Endothelial cell of umbilical vein (primary cell): ENCODE data around the gene KIAA1958. TPM values are rescaled to one million over a fixed set of nuclear protein-coding genes. Genes with fewer than 3 reads are reported as not detected.

ENCODE experiments used
- BruUV-seq: library from RNA; stranded (reverse); fragments of 400-500 nt; replicated peaks from 2 replicates; lab custom pipeline; 2021; lab: Mats Ljungman, UMichigan
- CTCF ChIA-PET: fragments of 300-600, 350-600 bp; sonication (Branson Sonifier 250); formaldehyde crosslinking; loops from one replicate; lab custom pipeline; 2021; ENCODE audit warnings: antibody characterized with exemption, inconsistent platforms; lab: Charles Lee
- POLR2A ChIA-PET: fragments of 300-600, 350-600 bp; sonication (Branson Sonifier 250); formaldehyde crosslinking; loops from one replicate; lab custom pipeline; 2021; ENCODE audit warnings: antibody characterized with exemption, inconsistent platforms; lab: Charles Lee
- DNase-seq: peaks from one replicate; pipeline ENCODE4 v3.0.0-alpha.2; 2011; ENCODE audit warnings: low read depth, low spot score
- FAIRE-seq: peaks from 2 replicates; lab custom pipeline; 2011; peaks lifted over from hg19 to GRCh38; lab: Jason Lieb, UNC
- H2AFZ ChIP-seq: 2 replicates; pipeline ENCODE4 v1.6.0; 2012; ENCODE audit warnings: low read depth, low read length, control low read depth, inconsistent platforms
- H3K27ac ChIP-seq: 2 replicates; pipeline ENCODE4 v1.5.1; 2011; ENCODE audit warnings: low read depth, mild to moderate bottlenecking, control low read depth, low read length, moderate library complexity; ENCODE audit not compliant: insufficient read depth
- H3K27me3 ChIP-seq, 2 experiments: 2 replicates each; pipeline versions ENCODE4 v1.6.0 to v1.6.1; 2011; ENCODE audit warnings: low read length in 2 of 2, mixed read lengths in 1 of 2; ENCODE audit not compliant: control insufficient read depth in 2 of 2, insufficient read depth in 2 of 2
- H3K36me3 ChIP-seq, 2 experiments: 2 replicates in 1 of 2; 3 replicates in 1 of 2; pipeline ENCODE4 v1.5.1; 2011; ENCODE audit warnings: low read length in 2 of 2, mild to moderate bottlenecking in 1 of 2, moderate library complexity in 1 of 2; ENCODE audit not compliant: control insufficient read depth in 2 of 2, insufficient read depth in 2 of 2; ENCODE audit errors: extremely low read depth in 1 of 2
- H3K4me1 ChIP-seq: 3 replicates; pipeline ENCODE4 v1.5.1; 2011; ENCODE audit warnings: mild to moderate bottlenecking, low read length; ENCODE audit not compliant: control insufficient read depth, insufficient read depth; ENCODE audit errors: extremely low read depth
- H3K4me2 ChIP-seq: 2 replicates; pipeline ENCODE4 v1.6.1; 2011; ENCODE audit warnings: low read length, control low read depth, mixed read lengths; ENCODE audit not compliant: insufficient read depth
- H3K4me3 ChIP-seq, 3 experiments: fragments of 200-600 bp in 1 of 3; sonication (generic), shearing (Covaris generic) in 1 of 3; replicated peaks in 1 of 3; 2 replicates each; pipeline ENCODE4 v1.5.1; 2011 to 2016; ENCODE audit warnings: control low read depth in 3 of 3, low read length in 3 of 3, mild to moderate bottlenecking in 2 of 3, inconsistent platforms in 1 of 3, low read depth in 1 of 3, moderate library complexity in 1 of 3; ENCODE audit not compliant: insufficient read depth in 1 of 3
- H3K79me2 ChIP-seq: 2 replicates; pipeline ENCODE4 v1.6.0; 2012; ENCODE audit warnings: low read length, inconsistent platforms; ENCODE audit not compliant: control insufficient read depth, insufficient read depth
- H3K9ac ChIP-seq: replicated peaks from 2 replicates; pipeline ENCODE3; 2011; ENCODE audit warnings: low read length, control low read depth; ENCODE audit not compliant: insufficient read depth; ENCODE audit errors: extremely low read depth
- H3K9me1 ChIP-seq: replicated peaks from 3 replicates; pipeline ENCODE4 v1.6.0; 2011; ENCODE audit warnings: mild to moderate bottlenecking, low read length; ENCODE audit not compliant: control insufficient read depth, insufficient read depth; ENCODE audit errors: extremely low read depth
- H3K9me3 ChIP-seq: replicated peaks from 2 replicates; pipeline ENCODE4 v1.5.1; 2012; ENCODE audit warnings: low read length, inconsistent platforms; ENCODE audit not compliant: control insufficient read depth, insufficient read depth
- H4K20me1 ChIP-seq: replicated peaks from 2 replicates; pipeline ENCODE3; 2011; ENCODE audit warnings: mild to moderate bottlenecking, low read length; ENCODE audit not compliant: control insufficient read depth, insufficient read depth; ENCODE audit errors: extremely low read depth
- EZH2 ChIP-seq: IDR thresholded peaks from 2 replicates; pipeline ENCODE4 v1.6.1; 2012; ENCODE audit warnings: borderline replicate concordance, low read depth, mild to moderate bottlenecking, moderate library complexity, low read length, inconsistent platforms; ENCODE audit not compliant: severe bottlenecking
- FOS ChIP-seq: IDR thresholded peaks from 2 replicates; pipeline ENCODE4 v1.6.1; 2011; ENCODE audit warnings: mild to moderate bottlenecking, low read length, moderate library complexity, borderline replicate concordance; ENCODE audit not compliant: insufficient read depth
- GATA2 ChIP-seq: IDR thresholded peaks from 2 replicates; pipeline ENCODE4 v1.7.0; 2011; ENCODE audit warnings: low read depth, mild to moderate bottlenecking, moderate library complexity, mixed read lengths, low read length; ENCODE audit not compliant: insufficient read length, insufficient read depth
- JUN ChIP-seq: IDR thresholded peaks from 2 replicates; pipeline ENCODE4 v1.6.1; 2011; ENCODE audit warnings: borderline replicate concordance, low read depth; ENCODE audit not compliant: insufficient read length, insufficient read depth
- MYC ChIP-seq: IDR thresholded peaks from one replicate; pipeline ENCODE4 v1.6.1; 2011; ENCODE audit warnings: mild to moderate bottlenecking, low read depth, low read length
- POLR2A ChIP-seq: IDR thresholded peaks from 2 replicates; pipeline ENCODE4 v1.6.1; 2012; ENCODE audit warnings: low read depth, mild to moderate bottlenecking, control low read depth, low read length
- POLR2AphosphoS5 ChIP-seq: IDR thresholded peaks from 2 replicates; pipeline ENCODE4 v1.6.1; 2012; ENCODE audit warnings: low read depth, mild to moderate bottlenecking, control low read depth, low read length, moderate library complexity; ENCODE audit not compliant: insufficient read depth
- dilution Hi-C: fragments of 300-500 bp; cut with MboI; formaldehyde crosslinking; loops from one replicate; pipeline ENCODE4 v1.15.0; 2019; ENCODE audit warnings: low sequenced_read_pairs; ENCODE audit not compliant: extremely low pct_ligation_motif_present
- intact Hi-C: fragments of 100-400 bp; cut with micrococcal nuclease; formaldehyde crosslinking; loops from one replicate; pipeline ENCODE4 v1.10.0; 2022
- polyA plus RNA-seq, 4 experiments: library from polyadenylated mRNA; depleted of rRNA in 3 of 4; stranded (reverse) in 3 of 4; unstranded in 1 of 4; fragments of >200 nt; gene quantifications; 2 replicates each; pipeline versions ENCODE4 v1.2.1 to v1.2.3, GENCODE V29; 2011 to 2012; ENCODE audit warnings: missing spikeins in 1 of 4
- total RNA-seq: library from RNA; stranded (reverse); gene quantifications from 2 replicates; pipeline ENCODE4 v1.2.3, GENCODE V29; 2021
- TF ChIP-seq, protein P1 (sequence below): IDR thresholded peaks from 2 replicates; pipeline ENCODE4 v1.6.1; 2011; ENCODE audit not compliant: insufficient read depth, insufficient read length
- TF ChIP-seq, protein P2 (sequence below), 2 donors: IDR thresholded peaks; 1 replicate in 1 of 2; 2 replicates in 1 of 2; pipeline ENCODE4 v1.5.1; 2011; ENCODE audit warnings: low read length in 2 of 2, mild to moderate bottlenecking in 2 of 2, moderate library complexity in 2 of 2, control low read depth in 1 of 2, inconsistent platforms in 1 of 2, low read depth in 1 of 2; ENCODE audit not compliant: insufficient read depth in 1 of 2; ENCODE audit errors: extremely low read depth in 1 of 2

KIAA1958 gene
- total and polyA plus RNA-seq, 2 donors (not counting 3 experiments of a cell fraction or from before 2014, with no cell fraction given), result 1.7 to 5.0 TPM

DNA sequence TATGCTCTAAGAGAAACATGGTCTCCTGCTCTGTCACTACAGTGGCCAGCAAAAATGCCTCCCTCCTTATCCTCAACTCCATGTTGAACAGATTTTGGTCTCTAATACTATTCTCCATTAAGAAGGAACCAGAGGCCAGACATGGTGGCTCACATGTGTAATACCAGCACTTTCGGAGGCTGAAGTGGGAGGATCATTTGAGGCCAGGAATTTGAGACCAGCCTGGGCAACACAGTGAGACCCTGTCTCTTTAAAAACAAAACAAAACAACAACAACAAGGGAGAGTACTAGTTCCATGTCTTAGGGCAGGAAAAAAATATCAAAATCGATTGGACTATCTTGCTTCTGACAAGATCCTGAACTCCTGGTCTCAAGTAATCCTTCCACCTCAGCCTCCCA lies 216.7 kb downstream of the KIAA1958 start:
- no TSS peak for BruUV-seq
- DNase-seq (no peak), FAIRE-seq (no peak)
- Histone ChIP-seq H3K79me2 (no peaks in the 10 kb centered on the region), H3K4me1 (no peaks in the 10 kb centered on the region), H3K9ac (no peak overlapping the region), H3K27ac (no peak overlapping the region), H3K4me2 (no peak overlapping the region), H3K9me3 (no peaks in the 10 kb centered on the region), H4K20me1 (no peaks in the 10 kb centered on the region), H3K9me1 (no peaks in the 10 kb centered on the region), H3K4me3 (no peak overlapping the region), H3K36me3 (no peaks in the 10 kb centered on the region), H3K27me3 (no peaks in the 10 kb centered on the region), H2AFZ (no peak overlapping the region)
- ChIA-PET CTCF (interaction anchor here (0.6 to 1.6 kb wide), 3 partner anchors 10 to 302 kb away, joined by 3 to 4 read pairs (median 4); no protein-coding TSS in a partner anchor), POLR2A (no interaction called here)
- TF ChIP-seq MYC (no peak), JUN (no peak), GATA2 (no peak), FOS (no peak), EZH2 (no peak), POLR2A (no peak), POLR2AphosphoS5 (no peak)
- TF ChIP-seq, protein P1, sequence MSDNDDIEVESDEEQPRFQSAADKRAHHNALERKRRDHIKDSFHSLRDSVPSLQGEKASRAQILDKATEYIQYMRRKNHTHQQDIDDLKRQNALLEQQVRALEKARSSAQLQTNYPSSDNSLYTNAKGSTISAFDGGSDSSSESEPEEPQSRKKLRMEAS, result no peak
- TF ChIP-seq, protein P2, sequence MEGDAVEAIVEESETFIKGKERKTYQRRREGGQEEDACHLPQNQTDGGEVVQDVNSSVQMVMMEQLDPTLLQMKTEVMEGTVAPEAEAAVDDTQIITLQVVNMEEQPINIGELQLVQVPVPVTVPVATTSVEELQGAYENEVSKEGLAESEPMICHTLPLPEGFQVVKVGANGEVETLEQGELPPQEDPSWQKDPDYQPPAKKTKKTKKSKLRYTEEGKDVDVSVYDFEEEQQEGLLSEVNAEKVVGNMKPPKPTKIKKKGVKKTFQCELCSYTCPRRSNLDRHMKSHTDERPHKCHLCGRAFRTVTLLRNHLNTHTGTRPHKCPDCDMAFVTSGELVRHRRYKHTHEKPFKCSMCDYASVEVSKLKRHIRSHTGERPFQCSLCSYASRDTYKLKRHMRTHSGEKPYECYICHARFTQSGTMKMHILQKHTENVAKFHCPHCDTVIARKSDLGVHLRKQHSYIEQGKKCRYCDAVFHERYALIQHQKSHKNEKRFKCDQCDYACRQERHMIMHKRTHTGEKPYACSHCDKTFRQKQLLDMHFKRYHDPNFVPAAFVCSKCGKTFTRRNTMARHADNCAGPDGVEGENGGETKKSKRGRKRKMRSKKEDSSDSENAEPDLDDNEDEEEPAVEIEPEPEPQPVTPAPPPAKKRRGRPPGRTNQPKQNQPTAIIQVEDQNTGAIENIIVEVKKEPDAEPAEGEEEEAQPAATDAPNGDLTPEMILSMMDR (IDR thresholded peaks at IDR 0.05; ENCODE audit: extremely low read depth in 1 of 2, insufficient read depth in 1 of 2, low read depth in 1 of 2, low read length in 2 of 2), result no peak
- intact Hi-C loops (no loop called here), dilution Hi-C loops (no loop called here)
